ENCODE measurements around the gene WWOX. TPM values are rescaled to one million over a fixed set of nuclear protein-coding genes. Genes with fewer than 3 reads are reported as not detected.

Gene WWOX
- total RNA-seq, 1 donor from 2014 or later = 28.2 TPM

DNA sequence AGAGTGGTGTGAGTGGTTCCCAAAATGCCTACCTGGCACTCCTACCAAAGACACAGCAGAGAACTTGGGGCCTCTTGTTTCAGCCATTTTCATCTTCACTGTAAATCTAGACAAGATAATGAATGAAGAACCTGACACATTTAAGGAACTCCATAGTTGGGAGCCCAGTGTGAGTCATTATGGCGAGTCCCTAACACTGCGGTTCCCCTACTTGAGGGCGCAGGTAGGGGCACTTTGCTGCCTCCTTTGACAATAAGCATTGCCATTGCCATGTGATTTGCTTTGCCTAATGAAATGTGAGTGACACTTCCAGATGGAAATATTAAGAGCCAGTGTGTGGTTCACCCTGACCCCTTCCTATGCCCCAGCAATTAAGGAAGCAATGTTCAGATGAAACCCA lies 983.5 kb downstream of the WWOX start:
- Mint-ChIP-seq H3K4me3 (no peak overlapping the region), H3K27ac (no peak overlapping the region), H3K36me3 (no peaks in the 10 kb centered on the region), H3K9me3 (peaks cover 4% of the 10 kb centered on the region), H3K4me1 (ENCODE audit: unreplicated experiment) (peaks cover 5% of the 10 kb centered on the region), H3K27me3 (peaks cover 4% of the 10 kb centered on the region)
- no peak for DNase-seq (ENCODE audit: extremely low spot score, unreplicated experiment)
- TF ChIP-seq, protein P1, sequence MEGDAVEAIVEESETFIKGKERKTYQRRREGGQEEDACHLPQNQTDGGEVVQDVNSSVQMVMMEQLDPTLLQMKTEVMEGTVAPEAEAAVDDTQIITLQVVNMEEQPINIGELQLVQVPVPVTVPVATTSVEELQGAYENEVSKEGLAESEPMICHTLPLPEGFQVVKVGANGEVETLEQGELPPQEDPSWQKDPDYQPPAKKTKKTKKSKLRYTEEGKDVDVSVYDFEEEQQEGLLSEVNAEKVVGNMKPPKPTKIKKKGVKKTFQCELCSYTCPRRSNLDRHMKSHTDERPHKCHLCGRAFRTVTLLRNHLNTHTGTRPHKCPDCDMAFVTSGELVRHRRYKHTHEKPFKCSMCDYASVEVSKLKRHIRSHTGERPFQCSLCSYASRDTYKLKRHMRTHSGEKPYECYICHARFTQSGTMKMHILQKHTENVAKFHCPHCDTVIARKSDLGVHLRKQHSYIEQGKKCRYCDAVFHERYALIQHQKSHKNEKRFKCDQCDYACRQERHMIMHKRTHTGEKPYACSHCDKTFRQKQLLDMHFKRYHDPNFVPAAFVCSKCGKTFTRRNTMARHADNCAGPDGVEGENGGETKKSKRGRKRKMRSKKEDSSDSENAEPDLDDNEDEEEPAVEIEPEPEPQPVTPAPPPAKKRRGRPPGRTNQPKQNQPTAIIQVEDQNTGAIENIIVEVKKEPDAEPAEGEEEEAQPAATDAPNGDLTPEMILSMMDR (conservative IDR thresholded peaks at IDR 0.05) = no peak

DNA sequence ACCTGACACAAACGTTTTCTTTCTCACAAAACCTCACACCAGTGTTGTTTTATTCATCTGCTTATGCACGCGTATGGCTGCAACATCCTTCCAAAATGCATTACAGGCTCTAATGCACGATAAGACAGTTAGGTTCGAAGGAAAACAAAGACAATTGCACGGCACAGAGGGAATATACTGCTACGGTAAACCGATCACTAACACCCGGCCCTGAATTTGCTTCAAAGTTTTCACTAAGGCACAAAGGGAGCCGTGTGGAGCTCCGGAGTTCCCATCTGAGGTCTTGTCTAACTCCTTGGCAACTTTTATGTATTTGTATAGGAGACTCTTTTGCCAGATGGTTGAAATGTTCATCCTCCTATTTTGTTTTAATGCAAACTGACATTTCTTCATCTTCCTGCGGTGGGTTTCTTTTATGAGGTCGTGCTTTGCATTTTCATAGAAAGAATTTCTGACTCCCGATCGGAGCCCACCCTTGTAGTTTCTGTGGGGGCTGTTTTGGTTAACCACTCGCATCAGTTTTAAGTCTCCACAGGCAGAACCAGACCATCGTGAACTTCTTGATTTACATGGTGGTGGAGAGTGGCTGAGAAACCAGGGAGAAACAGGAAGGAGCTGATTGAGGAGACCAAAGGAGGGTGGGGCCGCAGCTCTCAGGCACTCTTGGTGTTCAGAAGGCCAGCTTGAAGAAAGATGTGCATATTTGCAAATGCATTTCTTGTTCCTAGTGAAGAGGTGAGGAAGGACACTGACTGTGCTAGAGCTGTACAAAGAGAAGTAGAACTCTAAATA lies 984.2 kb downstream of the WWOX start:
- Mint-ChIP-seq H3K27ac (no peak overlapping the region), H3K27me3 (peaks cover 4% of the 10 kb centered on the region), H3K36me3 (no peaks in the 10 kb centered on the region), H3K9me3 (peaks cover 4% of the 10 kb centered on the region), H3K4me1 (ENCODE audit: unreplicated experiment) (peaks cover 5% of the 10 kb centered on the region), H3K4me3 (no peak overlapping the region)
- no peak for DNase-seq (ENCODE audit: extremely low spot score, unreplicated experiment)
- TF ChIP-seq, protein P1 (conservative IDR thresholded peaks at IDR 0.05) = no peak

DNA sequence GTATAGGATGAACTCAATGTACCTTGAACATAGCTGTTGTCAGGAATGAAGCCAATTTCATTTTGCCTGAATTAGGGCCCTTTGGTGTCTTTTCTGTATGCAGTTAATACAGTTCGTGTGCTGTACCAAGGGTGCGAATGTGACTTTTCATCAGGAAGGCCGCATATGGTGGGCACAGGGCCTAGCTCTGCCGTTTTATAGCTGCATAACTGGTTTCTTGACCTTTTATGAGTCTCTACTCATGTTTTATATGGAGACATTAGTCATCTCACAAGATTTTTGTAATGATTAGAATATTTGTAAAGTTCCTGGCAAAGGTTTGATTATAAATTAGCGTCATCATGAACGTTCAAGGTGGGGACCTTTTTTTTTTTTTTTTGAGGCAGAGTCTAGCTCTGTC lies 989.5 kb downstream of the WWOX start:
- peaks cover 1% of the 10 kb centered on the region for H3K4me1 Mint-ChIP-seq (ENCODE audit: unreplicated experiment)
- H3K27me3 Mint-ChIP-seq = peaks cover 4% of the 10 kb centered on the region
- peaks cover 4% of the 10 kb centered on the region for H3K9me3 Mint-ChIP-seq
- TF ChIP-seq, protein P1 (conservative IDR thresholded peaks at IDR 0.05) = no peak
- H3K27ac Mint-ChIP-seq = no peak overlapping the region
- no peaks in the 10 kb centered on the region for H3K36me3 Mint-ChIP-seq
- DNase-seq (ENCODE audit: extremely low spot score, unreplicated experiment) = no peak
- no peak overlapping the region for H3K4me3 Mint-ChIP-seq

DNA sequence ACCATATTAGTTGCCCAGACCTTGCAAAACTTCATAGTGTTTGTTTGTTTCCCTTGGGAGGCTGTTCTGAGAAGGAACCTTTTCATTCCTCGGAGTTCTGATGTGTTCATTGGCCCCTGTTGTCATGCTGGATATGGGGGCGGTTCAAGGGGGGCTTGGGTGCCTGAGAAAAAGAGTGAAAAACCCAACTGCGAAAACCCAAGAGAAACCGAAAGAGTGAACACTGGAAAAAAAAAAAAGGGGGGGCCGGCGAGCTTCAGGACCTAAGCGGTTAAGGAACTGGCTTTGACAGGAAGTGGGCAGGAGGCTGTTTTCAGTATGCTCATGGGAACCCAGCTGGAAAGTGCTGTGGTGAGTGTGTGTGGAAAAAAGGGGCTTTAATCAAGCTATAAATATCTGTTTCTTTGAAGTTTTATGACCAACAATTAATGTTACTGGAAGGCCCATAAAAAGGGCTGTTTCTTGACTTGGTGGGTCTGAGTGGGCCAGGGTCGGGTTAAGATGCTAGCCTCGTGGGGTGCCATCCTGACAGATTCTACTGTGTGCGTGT lies 990.4 kb downstream of the WWOX start:
- H3K9me3 Mint-ChIP-seq = peaks cover 4% of the 10 kb centered on the region
- no peak overlapping the region for H3K4me3 Mint-ChIP-seq
- no peak overlapping the region for H3K27ac Mint-ChIP-seq
- TF ChIP-seq, protein P1 (conservative IDR thresholded peaks at IDR 0.05) = no peak
- no peak for DNase-seq (ENCODE audit: extremely low spot score, unreplicated experiment)
- H3K36me3 Mint-ChIP-seq = no peaks in the 10 kb centered on the region
- no peaks in the 10 kb centered on the region for H3K4me1 Mint-ChIP-seq (ENCODE audit: unreplicated experiment)
- H3K27me3 Mint-ChIP-seq = peaks cover 4% of the 10 kb centered on the region

DNA sequence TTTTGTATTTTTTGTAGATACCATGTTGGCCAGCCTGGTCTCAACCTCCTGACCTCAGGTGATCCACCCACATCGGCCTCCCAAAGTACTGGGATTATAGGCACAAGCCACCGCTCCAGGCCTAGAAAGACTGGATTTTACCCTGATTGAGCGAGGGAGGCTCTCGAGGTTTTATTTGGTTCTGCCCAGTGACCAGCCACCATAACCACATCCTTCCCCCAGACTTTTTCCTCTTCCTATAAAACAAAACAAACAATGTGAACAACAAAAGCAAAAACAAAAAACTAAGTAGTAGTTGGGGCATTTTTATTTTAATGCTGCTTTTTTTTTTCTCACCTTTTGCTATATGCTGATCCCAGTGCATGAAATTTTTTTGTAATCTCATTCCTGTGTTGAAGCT lies 991.5 kb downstream of the WWOX start:
- H3K36me3 Mint-ChIP-seq = no peaks in the 10 kb centered on the region
- H3K4me1 Mint-ChIP-seq (ENCODE audit: unreplicated experiment) = no peaks in the 10 kb centered on the region
- no peak for DNase-seq (ENCODE audit: extremely low spot score, unreplicated experiment)
- no peak overlapping the region for H3K27ac Mint-ChIP-seq
- peaks cover 8% of the 10 kb centered on the region for H3K27me3 Mint-ChIP-seq
- peaks cover 4% of the 10 kb centered on the region for H3K9me3 Mint-ChIP-seq
- no peak overlapping the region for H3K4me3 Mint-ChIP-seq
- TF ChIP-seq, protein P1 (conservative IDR thresholded peaks at IDR 0.05) = no peak
